22Rv1 (cell line): Measurements from ENCODE around the gene KIFC3.

Source experiments
- CTCF ChIP-seq: fragments of 450-650 bp; IDR thresholded peaks from 2 replicates; pipeline ENCODE4 v1.5.1; 2017; ENCODE audit warnings: mild to moderate bottlenecking
- ZFX ChIP-seq: fragments of 450-650 bp; IDR thresholded peaks from 2 replicates; pipeline ENCODE4 v1.6.1; 2017; ENCODE audit warnings: antibody characterized with exemption, borderline replicate concordance

GRCh38 chr16:57788951-57789350, 13.3 kb downstream of the KIFC3 start:
- no peak for TF ChIP-seq CTCF
- no peak for TF ChIP-seq ZFX
